ENCODE results near the gene ZSWIM7. TPM values are rescaled to one million over a fixed set of nuclear protein-coding genes. Genes with fewer than 3 reads are reported as not detected.
A peak's percentile ranks its signal among the peaks of the same experiment; 100 is the strongest.

Gene ZSWIM7
- total RNA-seq, 1 donor from 2014 or later: 41.6 TPM

- H3K36me3 ChIP-seq (ENCODE audit: control insufficient read depth, insufficient read depth, low read length): peaks cover 3% of the 10 kb centered on the region
- H3K4me3 ChIP-seq (ENCODE audit: low read depth, low read length): no peak overlapping the region
- H3K27me3 ChIP-seq (ENCODE audit: control insufficient read depth, insufficient read depth, low read length): no peaks in the 10 kb centered on the region
- no peak for TF ChIP-seq CTCF (IDR thresholded peaks at IDR 0.05; ENCODE audit: insufficient read depth, low read length, poor library complexity, severe bottlenecking)
- DNase-seq (ENCODE audit: low read depth): no peak
Observed at GRCh38 chr17:16025202-16025601, 25.7 kb upstream of the ZSWIM7 start.

DNA sequence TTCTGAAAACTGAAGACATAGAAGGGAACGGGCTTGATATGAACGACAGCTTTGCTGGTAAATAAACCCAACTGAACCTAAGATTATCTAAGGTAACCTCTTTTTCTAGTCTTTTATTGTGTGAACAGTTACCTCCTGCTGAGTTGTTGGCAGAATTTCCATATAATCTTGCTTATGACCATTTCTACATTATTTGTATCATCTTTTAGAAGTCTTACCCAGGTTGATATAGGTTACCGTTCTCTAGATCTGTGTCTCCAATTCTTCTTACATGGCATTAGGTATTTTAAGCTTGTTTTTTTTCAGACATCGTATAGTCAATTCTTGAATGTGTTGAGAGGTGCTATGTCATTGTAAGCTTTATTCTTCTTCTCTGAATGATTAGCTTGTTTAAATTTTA is 24.4 kb upstream of the ZSWIM7 start:
- DNase-seq (ENCODE audit: low read depth): no peak
- peaks cover 3% of the 10 kb centered on the region for H3K36me3 ChIP-seq (ENCODE audit: control insufficient read depth, insufficient read depth, low read length)
- no peaks in the 10 kb centered on the region for H3K27me3 ChIP-seq (ENCODE audit: control insufficient read depth, insufficient read depth, low read length)
- TF ChIP-seq CTCF (IDR thresholded peaks at IDR 0.05; ENCODE audit: insufficient read depth, low read length, poor library complexity, severe bottlenecking): no peak
- H3K4me3 ChIP-seq (ENCODE audit: low read depth, low read length): no peak overlapping the region

DNA sequence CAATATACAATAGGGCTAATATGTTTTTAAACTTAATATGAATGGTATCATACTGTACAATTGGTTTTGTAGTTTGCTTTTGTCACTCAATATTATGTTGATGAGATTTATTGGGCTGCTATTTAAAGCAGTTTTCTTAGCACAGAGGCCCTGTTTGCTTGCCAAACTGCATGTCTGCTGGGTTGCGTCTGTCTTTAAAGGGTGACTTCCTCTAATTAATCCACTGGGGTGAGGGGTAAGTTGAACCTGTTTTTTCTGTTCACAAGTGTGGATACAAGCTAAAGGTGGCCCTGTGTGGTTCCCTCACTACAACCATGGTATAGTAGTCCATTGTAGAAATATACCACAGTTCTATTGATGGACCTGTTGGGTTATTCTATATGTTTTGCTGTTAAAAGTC is 19.8 kb upstream of the ZSWIM7 start:
- no peak overlapping the region for H3K4me3 ChIP-seq (ENCODE audit: low read depth, low read length)
- peaks cover 1% of the 10 kb centered on the region for H3K36me3 ChIP-seq (ENCODE audit: control insufficient read depth, insufficient read depth, low read length)
- TF ChIP-seq CTCF (IDR thresholded peaks at IDR 0.05; ENCODE audit: insufficient read depth, low read length, poor library complexity, severe bottlenecking): no peak
- H3K27me3 ChIP-seq (ENCODE audit: control insufficient read depth, insufficient read depth, low read length): no peaks in the 10 kb centered on the region
- no peak for DNase-seq (ENCODE audit: low read depth)

- no peaks in the 10 kb centered on the region for H3K27me3 ChIP-seq (ENCODE audit: control insufficient read depth, insufficient read depth, low read length)
- peaks cover 1% of the 10 kb centered on the region for H3K36me3 ChIP-seq (ENCODE audit: control insufficient read depth, insufficient read depth, low read length)
- DNase-seq (ENCODE audit: low read depth): no peak
- H3K4me3 ChIP-seq (ENCODE audit: low read depth, low read length): no peak overlapping the region
- peak; percentile 66 for TF ChIP-seq CTCF (IDR thresholded peaks at IDR 0.05; ENCODE audit: insufficient read depth, low read length, poor library complexity, severe bottlenecking)
Observed at GRCh38 chr17:16013943-16014407, 14.5 kb upstream of the ZSWIM7 start.

DNA sequence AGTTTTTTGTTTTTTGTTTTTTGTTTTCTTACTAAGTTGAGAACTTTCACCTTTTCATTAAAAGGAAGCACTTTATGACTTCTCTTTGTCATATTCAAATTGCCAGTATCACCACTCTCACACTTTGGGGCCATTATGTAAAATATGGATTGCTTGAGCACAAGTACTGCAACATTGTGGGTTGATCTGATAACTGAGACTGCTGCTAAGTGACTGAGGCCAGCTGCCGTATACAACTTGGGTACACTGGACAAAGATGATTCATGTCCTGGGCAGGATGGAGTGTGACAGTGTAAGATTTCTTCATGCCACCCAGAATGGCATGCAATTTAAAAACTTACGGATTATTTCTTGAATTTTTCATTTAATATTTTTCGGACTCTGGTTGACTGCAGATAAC is 7.9 kb upstream of the ZSWIM7 start:
- Histone ChIP-seq H3K4me3 (ENCODE audit: low read depth, low read length) (no peak overlapping the region), H3K36me3 (ENCODE audit: control insufficient read depth, insufficient read depth, low read length) (peaks cover 4% of the 10 kb centered on the region), H3K27me3 (ENCODE audit: control insufficient read depth, insufficient read depth, low read length) (no peaks in the 10 kb centered on the region)
- no peak for TF ChIP-seq CTCF (IDR thresholded peaks at IDR 0.05; ENCODE audit: insufficient read depth, low read length, poor library complexity, severe bottlenecking)
- no peak for DNase-seq (ENCODE audit: low read depth)

DNA sequence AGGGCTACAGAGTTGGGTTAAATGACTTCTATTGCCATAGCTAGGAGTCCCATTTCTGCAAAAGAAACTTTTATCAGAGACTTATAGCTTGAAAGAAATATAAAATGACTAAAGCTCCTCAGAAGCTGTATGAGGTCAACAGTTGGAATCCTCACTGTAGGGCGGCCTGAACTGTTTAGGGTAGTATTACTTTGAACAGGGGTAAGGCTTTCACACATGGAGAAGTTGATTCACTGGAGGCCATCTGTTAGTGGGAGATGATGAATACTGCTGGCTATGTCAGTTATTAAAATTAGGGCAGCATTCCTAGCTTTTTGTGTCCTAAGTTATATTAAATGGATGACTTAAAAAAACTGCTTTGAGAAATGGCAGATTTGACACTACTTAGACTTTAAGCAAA is 6.1 kb upstream of the ZSWIM7 start:
- Histone ChIP-seq H3K27me3 (ENCODE audit: control insufficient read depth, insufficient read depth, low read length) (no peaks in the 10 kb centered on the region), H3K36me3 (ENCODE audit: control insufficient read depth, insufficient read depth, low read length) (peaks cover 6% of the 10 kb centered on the region), H3K4me3 (ENCODE audit: low read depth, low read length) (no peak overlapping the region)
- TF ChIP-seq CTCF (IDR thresholded peaks at IDR 0.05; ENCODE audit: insufficient read depth, low read length, poor library complexity, severe bottlenecking): no peak
- no peak for DNase-seq (ENCODE audit: low read depth)

Data from kidney epithelial cell (primary cell).